GM12875 (cell line): Measurements from ENCODE around the gene CELSR3.

ENCODE experiments used
- H3K4me3 ChIP-seq: one replicate; pipeline ENCODE4 v1.5.1; 2011; ENCODE audit warnings: low read depth, low read length, control low read depth
- CTCF ChIP-seq: IDR thresholded peaks from 2 replicates; pipeline ENCODE4 v1.5.1; 2011; ENCODE audit warnings: low read depth, mild to moderate bottlenecking, control low read depth, inconsistent platforms, low read length, moderate library complexity, borderline replicate concordance; ENCODE audit not compliant: insufficient read depth

The CELSR3 gene

GRCh38 chr3:48609088-48610005 lies 53.3 kb downstream of the CELSR3 start, which contains the start of gene UQCRC1:
TSS of gene UQCRC1 (minus strand) at chr3:48609646. CDS start at chr3:48609620, 26 bp downstream.
- TF ChIP-seq CTCF, result peak; percentile 81
- peak within 1 kb of the TSS; percentile 98 for H3K4me3 ChIP-seq

- H3K4me3 ChIP-seq, result no peak overlapping the region
- TF ChIP-seq CTCF, result no peak
Observed at GRCh38 chr3:48607519-48607918, 55.2 kb downstream of the CELSR3 start.

GRCh38 chr3:48601622-48601994 lies 61.1 kb downstream of the CELSR3 start:
- TF ChIP-seq CTCF, result no peak
- no peak overlapping the region for H3K4me3 ChIP-seq

GRCh38 chr3:48600711-48601621 lies 61.7 kb downstream of the CELSR3 start:
- no peak for TF ChIP-seq CTCF

GRCh38 chr3:48599509-48600285 lies 63.0 kb downstream of the CELSR3 start:
- TF ChIP-seq CTCF, result no peak

More at GRCh38 chr3:48600711-48601621, 61.7 kb downstream of the CELSR3 start:
- H3K4me3 ChIP-seq, result no peak overlapping the region

GRCh38 chr3:48599077-48599501 lies 63.6 kb downstream of the CELSR3 start:
- no peak overlapping the region for H3K4me3 ChIP-seq
- TF ChIP-seq CTCF, result no peak

More at GRCh38 chr3:48599509-48600285, 63.0 kb downstream of the CELSR3 start:
- H3K4me3 ChIP-seq, result no peak overlapping the region
